SK-N-MC (cell line): Measurements from ENCODE around the gene SLC2A14.
"Not testable (repeated sequence)": the region's sequence is repeated elsewhere in the genome, so short reads cannot be mapped to it uniquely, and the experiment has no call there.

Source experiments
- DNase-seq: peaks from one replicate; pipeline ENCODE4 v3.0.0-alpha.2; 2011; ENCODE audit warnings: low read depth, low spot score
- H3K27ac ChIP-seq: fragments of 200-600 bp; sonication (generic); 2 replicates; pipeline ENCODE4 v1.5.1; 2016; ENCODE audit warnings: mixed run types
- H3K36me3 ChIP-seq: fragments of 200-600 bp; sonication (generic); 2 replicates; pipeline ENCODE4 v1.6.1; 2017; ENCODE audit warnings: antibody characterized with exemption, low read length, mixed read lengths; ENCODE audit not compliant: insufficient read depth
- H3K4me3 ChIP-seq: fragments of 200-600 bp; sonication (generic); 2 replicates; pipeline ENCODE4 v1.5.1; 2016
- H3K9ac ChIP-seq: fragments of 200-600 bp; sonication (generic); 2 replicates; pipeline ENCODE4 v1.8.0; 2017; ENCODE audit warnings: mixed run types, mixed read lengths; ENCODE audit not compliant: insufficient read length
- H3K9me3 ChIP-seq: fragments of 200-600 bp; sonication (generic); 2 replicates; pipeline ENCODE4 v1.6.1; 2017; ENCODE audit warnings: low read depth, mild to moderate bottlenecking, antibody characterized with exemption, low read length, moderate library complexity, mixed read lengths
- EZH2 ChIP-seq: fragments of 200-600 bp; sonication (generic); IDR thresholded peaks from one replicate; pipeline ENCODE4 v1.6.1; 2017; ENCODE audit warnings: antibody characterized with exemption
- FOXP2 ChIP-seq: optimal IDR thresholded peaks from 2 replicates; pipeline ENCODE3; 2011; ENCODE audit warnings: mild to moderate bottlenecking, moderate library complexity; ENCODE audit not compliant: insufficient read depth; ENCODE audit errors: extremely low read length, control extremely low read depth
- POLR2AphosphoS5 ChIP-seq: IDR thresholded peaks from 2 replicates; pipeline ENCODE4 v1.6.1; 2012; ENCODE audit warnings: mild to moderate bottlenecking, low read depth, low read length, borderline replicate concordance

SLC2A14 gene

GRCh38 chr12:7806863-7807487 is 65.7 kb downstream of the SLC2A14 start:
- no peaks in the 10 kb centered on the region for H3K36me3 ChIP-seq
- peak; percentile 62 for DNase-seq
- TF ChIP-seq FOXP2: no peak
- no peak for TF ChIP-seq EZH2
- H3K4me3 ChIP-seq: no peak overlapping the region
- no peaks in the 10 kb centered on the region for H3K9me3 ChIP-seq
- H3K9ac ChIP-seq: no peak overlapping the region
- no peak overlapping the region for H3K27ac ChIP-seq

DNA sequence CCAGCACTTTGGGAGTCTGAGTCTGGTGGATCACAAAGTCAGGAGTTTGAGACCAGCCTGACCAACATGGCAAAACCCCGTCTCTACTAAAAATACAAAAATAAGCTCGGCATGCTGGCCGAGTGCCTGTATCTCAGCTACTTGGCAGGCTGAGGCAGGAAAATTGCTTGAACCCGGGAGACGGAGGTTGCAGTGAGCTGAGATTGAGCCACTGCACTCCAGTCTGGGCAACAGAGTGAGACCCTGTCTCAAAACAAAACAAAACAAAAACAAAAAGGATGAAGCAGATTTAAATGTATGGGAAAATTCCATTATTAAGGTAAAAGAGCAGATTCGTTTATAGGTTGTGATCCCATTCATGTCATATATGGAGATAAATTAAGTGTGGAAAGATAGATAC is 66.4 kb downstream of the SLC2A14 start:
- H3K36me3 ChIP-seq, H3K27ac ChIP-seq, DNase-seq, H3K9me3 ChIP-seq, H3K9ac ChIP-seq, H3K4me3 ChIP-seq: not testable (repeated sequence)

GRCh38 chr12:7801460-7801859 is 71.3 kb downstream of the SLC2A14 start:
- Histone ChIP-seq H3K9me3 (no peaks in the 10 kb centered on the region), H3K9ac (no peak overlapping the region), H3K36me3 (no peaks in the 10 kb centered on the region), H3K27ac (no peak overlapping the region), H3K4me3 (no peak overlapping the region)
- DNase-seq: no peak
- no peak for TF ChIP-seq POLR2AphosphoS5
- no peak for TF ChIP-seq EZH2
- no peak for TF ChIP-seq FOXP2

DNA sequence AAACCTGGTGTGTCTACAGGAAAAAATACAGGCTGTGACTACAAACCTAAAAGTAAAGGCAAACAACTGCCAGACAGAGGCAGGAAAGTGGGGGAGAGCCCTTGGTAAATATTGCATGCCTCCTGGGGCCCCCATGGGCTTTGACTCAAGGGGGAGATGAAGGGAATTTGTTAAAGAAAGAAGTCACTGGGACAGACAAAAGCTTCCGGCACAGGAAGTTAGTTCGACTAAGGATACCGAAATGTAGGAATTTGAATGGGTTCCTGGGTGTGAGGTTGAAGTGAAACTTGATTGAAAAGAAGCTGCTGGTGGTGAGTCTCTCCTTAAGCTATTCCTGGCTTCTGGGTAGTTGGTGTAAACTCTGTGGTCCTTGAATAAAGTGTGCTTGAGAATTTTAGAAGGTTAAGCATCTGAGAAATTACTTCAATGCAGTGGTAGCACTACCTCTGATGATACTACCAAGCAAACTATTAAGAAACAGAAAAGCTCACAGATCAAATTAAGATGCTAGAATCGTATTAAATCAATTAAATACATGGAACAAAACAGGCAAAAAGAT is 73.9 kb downstream of the SLC2A14 start:
- not testable (repeated sequence) for H3K4me3 ChIP-seq, DNase-seq, H3K9me3 ChIP-seq, H3K9ac ChIP-seq, H3K36me3 ChIP-seq, H3K27ac ChIP-seq

DNA sequence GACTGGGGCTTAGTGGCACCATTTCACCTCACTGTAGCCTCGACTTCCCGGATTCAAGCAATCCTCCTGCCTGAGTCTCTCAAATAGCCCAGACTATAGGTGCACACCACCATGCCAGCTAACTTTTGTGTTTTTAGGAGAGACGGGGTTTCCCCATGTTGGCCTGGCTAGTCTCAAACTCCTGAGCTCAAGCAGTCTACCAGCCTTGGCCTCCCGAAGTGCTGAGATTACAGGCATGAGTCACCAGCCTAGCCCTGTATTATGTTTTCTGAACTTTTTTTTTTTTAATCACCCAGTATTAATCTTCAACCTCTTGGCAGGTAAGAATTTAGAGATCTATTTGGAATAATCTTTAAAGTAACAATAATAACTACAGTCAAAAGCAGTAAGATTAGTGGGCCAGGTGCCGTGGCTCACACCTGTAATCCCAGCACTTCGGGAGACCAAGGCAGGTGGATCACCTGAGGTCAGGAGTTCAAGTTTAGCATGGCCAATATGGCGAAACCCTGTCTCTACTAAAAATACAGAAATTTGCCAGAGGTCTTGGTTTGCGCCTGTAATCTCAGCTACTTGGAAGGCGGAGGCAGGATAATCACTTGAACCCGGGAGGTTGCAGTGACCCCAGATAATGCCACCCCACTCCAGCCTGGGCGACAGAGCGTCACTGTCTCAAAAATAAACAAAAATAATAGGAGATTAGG is 74.9 kb downstream of the SLC2A14 start:
- no peak overlapping the region for H3K4me3 ChIP-seq
- H3K9ac ChIP-seq: no peak overlapping the region
- no peak overlapping the region for H3K27ac ChIP-seq
- no peak for DNase-seq
- TF ChIP-seq FOXP2 (no peak), EZH2 (no peak), POLR2AphosphoS5 (no peak)
- no peaks in the 10 kb centered on the region for H3K36me3 ChIP-seq
- H3K9me3 ChIP-seq: no peaks in the 10 kb centered on the region

GRCh38 chr12:7797269-7797668 is 75.4 kb downstream of the SLC2A14 start:
- H3K9ac ChIP-seq, H3K36me3 ChIP-seq, H3K9me3 ChIP-seq, H3K4me3 ChIP-seq, DNase-seq, H3K27ac ChIP-seq: not testable (repeated sequence)

GRCh38 chr12:7793211-7793610 is 79.5 kb downstream of the SLC2A14 start:
- Histone ChIP-seq H3K36me3 (no peaks in the 10 kb centered on the region), H3K27ac (no peak overlapping the region), H3K9ac (no peak overlapping the region), H3K9me3 (no peaks in the 10 kb centered on the region), H3K4me3 (no peak overlapping the region)
- no peak for DNase-seq
- TF ChIP-seq POLR2AphosphoS5: no peak
- no peak for TF ChIP-seq FOXP2
- TF ChIP-seq EZH2: no peak

DNA sequence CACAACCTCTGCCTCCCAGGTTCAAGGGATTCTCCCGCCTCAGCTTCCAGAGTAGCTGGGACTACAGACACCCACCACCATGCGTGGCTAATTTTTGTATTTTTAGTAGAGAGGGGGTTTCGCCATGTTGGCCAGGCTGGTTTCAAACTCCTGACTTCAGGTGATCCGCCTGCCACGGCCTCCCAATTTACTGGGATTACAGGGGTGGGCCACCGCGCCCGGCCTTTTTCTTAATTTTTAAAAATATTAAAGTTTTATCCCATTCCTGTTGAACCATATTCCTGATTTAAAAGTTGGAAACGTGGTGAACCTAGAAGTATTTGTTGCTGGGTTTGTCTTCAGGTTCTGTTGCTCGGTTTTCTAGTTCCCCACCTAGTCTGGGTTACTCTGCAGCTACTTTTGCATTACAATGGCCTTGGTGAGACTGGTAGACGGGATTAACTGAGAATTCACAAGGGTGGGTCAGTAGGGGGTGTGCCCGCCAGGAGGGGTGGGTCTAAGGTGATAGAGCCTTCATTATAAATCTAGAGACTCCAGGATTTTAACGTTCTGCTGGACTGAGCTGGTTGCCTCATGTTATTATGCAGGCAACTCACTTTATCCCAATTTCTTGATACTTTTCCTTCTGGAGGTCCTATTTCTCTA is 83.7 kb downstream of the SLC2A14 start, which contains the start of gene NANOG:
TSS of gene NANOG (plus strand) at position 519 of the 645 bp plus-strand sequence. CDS start 213 bp downstream, outside the sequence.
- H3K36me3 ChIP-seq, H3K27ac ChIP-seq: not testable (repeated sequence)

GRCh38 chr12:7788294-7788660 is 84.4 kb downstream of the SLC2A14 start:
- Histone ChIP-seq H3K9ac (no peak overlapping the region), H3K4me3 (no peak overlapping the region), H3K9me3 (no peaks in the 10 kb centered on the region), H3K36me3 (no peaks in the 10 kb centered on the region), H3K27ac (no peak overlapping the region)
- DNase-seq: no peak
- TF ChIP-seq POLR2AphosphoS5 (no peak), EZH2 (no peak), FOXP2 (no peak)

More for the DNA sequence above, 83.7 kb downstream of the SLC2A14 start, which contains the start of gene NANOG:
- DNase-seq, H3K9me3 ChIP-seq, H3K4me3 ChIP-seq, H3K9ac ChIP-seq: not testable (repeated sequence)
